Stimulated activated naive CD8-positive, alpha-beta T cell treated with anti-CD3 and anti-CD28 coated beads, Interleukin-15, Interleukin-2, amounts not matched to agents 100 U/mL and 50 U/mL, for 24 hours (primary cell): ENCODE results near the gene SMCO3.
"Not testable (repeated sequence)": the region's sequence is repeated elsewhere in the genome, so short reads cannot be mapped to it uniquely, and the experiment has no call there.

ENCODE experiments used
- ATAC-seq: fragments of 150-1000 bp; cut with Tn5 transposase; one replicate; pipeline ENCODE4 v1.10.0; 2021
- DNase-seq: peaks from one replicate; pipeline ENCODE4 v3.0.0; 2021

Gene SMCO3

DNA sequence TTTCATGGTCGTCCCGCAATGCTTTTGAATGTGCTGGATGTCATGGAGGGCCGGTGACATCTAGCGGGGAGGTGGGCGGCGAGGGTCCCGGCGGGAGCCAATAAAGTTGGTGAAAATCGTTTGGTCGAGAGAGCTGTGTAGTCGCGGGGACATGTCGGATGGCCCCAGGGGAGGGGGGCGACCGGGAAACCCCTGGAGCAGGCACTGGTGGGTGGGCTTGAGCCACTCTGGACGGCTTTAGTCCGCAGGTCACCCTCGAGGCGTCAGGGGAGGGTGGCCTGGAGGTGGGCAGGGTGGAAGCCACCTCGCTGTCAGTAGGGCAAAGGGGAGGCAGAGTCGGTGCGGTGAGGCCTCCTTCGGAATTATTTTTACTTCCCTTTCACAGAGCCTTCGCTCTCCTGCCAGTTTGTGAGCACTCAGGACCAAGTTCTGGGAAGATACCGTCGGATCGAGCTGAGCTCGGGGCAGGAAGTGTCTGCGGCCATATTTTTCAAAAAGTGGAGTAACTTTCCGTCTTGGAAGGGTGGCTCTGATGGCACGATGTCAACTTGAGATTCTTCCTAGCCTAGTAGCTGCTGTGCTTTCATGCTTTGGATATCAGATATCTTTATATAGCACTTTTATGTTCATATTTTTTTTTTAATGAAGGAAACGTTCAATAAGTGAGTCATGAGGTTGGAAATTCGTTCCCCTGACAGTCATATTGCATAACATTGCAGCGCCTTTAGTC lies 38.9 kb downstream of the SMCO3 start:
- DNase-seq = no peak
- ATAC-seq = no peak

DNA sequence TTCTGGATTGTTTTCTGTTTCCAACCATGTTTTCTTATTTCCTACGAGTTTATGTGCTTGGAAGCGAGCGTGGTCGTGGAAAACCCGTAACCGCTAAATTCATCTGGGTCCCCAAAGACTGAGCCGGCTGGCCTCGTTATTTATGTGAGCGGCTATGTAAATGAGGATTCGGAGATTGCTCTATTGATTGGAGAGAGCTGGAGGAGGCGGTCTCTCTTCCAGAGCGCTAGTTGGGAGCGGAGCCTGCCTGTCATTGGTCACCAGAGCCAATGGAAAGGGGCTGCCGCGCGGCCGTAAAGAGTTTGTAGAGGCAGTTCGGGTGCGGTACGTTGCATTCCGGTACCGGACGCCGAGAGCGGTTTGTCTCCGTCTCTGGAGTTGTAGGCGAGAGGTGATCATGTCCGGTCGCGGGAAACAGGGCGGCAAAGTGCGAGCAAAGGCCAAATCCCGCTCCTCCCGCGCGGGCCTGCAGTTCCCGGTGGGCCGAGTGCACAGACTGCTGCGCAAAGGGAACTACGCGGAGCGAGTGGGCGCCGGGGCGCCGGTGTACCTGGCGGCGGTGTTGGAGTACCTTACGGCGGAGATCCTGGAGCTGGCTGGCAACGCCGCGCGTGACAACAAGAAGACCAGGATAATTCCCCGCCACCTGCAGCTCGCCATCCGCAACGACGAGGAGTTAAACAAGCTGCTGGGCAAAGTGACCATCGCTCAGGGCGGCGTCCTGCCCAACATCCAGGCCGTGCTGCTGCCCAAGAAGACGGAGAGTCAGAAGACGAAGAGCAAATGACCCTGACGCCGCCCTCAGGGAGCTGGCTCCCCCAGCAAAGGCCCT lies 39.7 kb downstream of the SMCO3 start:
- DNase-seq (peak; percentile 87), ATAC-seq (peak; percentile 65)

- peak; percentile 2 for ATAC-seq
- DNase-seq = peak; percentile 44
Observed at GRCh38 chr12:14773685-14774073, 40.3 kb downstream of the SMCO3 start.

DNA sequence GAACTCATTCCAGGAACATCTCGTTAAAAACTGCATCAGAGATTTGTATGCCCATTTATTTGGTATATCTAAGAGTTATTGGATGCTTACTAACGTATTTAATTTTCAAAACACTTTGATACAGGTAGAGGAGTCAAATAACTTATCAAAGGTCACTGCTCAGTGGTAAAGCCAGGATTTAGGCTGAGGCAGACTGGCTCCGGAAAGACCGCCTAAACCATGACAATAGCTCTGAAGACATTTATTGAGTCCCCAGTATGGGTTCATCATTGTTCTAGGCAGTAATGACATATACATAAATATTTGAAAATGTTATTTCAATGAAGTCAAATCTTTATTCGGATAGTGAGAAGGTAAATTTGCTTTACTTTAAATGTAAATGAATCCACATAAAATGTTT lies 41.0 kb downstream of the SMCO3 start:
- ATAC-seq = no peak
- no peak for DNase-seq

DNA sequence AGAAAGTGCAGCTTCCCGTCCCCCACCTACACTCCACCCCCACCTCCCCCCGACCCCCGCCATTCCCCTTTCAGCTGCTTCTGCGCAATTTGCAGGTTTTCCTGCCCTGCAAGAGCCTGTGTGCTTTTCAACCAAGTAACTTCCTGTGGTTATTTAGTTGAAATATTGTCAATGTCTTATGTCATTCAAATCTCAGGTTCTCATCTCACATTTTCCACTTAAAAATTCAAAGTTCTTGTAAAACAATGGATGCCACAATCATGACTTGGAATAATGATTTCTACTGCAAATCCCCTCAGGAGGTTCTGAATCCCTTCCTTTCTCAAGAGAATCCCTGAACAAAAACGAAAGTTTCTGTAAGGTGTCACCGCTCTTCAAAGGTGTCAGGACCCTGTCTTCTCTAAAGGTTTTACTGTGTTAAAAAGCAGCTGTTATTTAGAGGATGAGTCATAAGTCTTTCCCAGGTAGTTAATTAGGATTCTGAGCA lies 42.3 kb downstream of the SMCO3 start:
- DNase-seq (peak; percentile 29), ATAC-seq (no peak)

GRCh38 chr12:14770496-14771461 lies 43.2 kb downstream of the SMCO3 start:
- ATAC-seq (peak; percentile 45), DNase-seq (peak; percentile 94)

DNA sequence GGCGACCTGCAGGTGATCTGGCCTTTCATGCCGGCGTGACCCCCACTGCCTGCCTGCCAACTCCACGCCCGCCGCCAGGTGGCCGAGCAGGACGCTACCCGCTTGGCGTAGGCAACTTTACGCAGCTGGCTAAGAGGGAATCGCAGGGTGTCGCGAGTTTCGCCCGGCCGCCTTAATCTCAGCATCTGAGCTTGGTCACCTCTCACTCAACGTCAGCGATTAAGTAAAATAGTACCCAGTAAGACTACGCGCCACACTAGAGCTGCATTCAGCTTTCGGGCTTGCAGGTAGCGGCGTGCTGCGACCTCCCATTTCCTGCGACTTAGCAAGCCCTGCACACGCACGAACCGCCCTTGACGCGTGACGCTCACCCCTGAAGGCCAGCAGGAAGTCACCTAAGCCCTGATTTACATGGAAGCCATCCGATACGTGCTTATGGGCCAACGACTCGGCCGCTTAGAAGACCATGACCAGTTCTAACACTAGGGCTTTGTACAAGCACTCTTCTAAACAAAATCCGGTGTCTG lies 44.0 kb downstream of the SMCO3 start:
- DNase-seq (peak; percentile 91), ATAC-seq (peak; percentile 52)

DNA sequence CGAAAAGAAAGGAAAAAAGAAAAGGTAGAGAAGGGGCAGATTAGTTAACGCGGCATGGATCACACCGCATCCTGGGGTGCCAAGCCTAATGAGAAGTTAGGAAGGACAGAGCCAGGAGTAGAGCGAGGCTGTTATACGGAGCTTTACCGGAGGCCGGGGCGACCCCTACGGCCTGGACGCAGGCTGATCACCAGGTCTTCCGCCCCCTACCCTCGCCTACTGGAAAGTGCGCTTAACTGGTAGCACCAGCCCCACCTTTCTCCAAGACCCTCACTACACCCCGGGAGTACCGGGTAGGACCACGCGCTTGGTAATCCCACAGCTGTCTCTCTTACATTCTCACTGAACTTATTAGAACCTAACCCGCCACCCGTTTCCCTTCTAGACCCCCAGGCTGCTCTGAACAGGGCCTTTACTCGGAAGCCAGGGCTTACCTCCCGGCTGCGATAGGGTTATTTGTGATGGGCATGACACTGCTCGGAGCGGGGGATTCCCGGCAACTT lies 44.5 kb downstream of the SMCO3 start:
- ATAC-seq = peak; percentile 0
- DNase-seq = no peak

DNA sequence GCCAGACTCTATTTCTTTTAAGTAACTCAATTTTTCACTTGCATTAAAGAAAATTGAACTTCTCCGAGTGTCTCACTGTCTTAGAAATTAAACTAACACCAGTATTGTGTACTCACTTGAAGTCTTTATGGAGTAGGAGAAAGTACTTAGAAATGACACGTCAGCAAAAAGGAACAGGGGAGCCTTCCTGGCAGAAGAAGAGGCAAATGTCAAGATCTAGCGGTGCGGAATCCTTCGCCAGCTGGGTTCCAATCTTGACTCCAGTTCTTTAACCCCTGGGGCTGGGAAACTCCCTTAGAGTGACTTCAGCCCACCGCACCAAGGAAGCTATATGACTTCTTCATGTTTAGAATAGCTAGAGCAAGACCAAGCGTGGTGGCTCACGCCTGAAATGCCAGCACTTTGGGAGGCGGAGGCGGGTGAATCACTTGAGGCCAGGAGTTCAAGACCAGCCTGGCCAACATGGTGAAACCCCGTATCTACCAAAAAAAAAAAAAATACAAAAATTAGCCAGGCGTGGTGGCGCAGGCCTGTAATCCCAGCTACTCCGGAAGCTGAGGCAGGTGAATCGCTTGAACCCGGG lies 45.1 kb downstream of the SMCO3 start:
- peak; percentile 9 for ATAC-seq

GRCh38 chr12:14767617-14768016 lies 46.4 kb downstream of the SMCO3 start:
- no peak for DNase-seq
- no peak for ATAC-seq

More for the DNA sequence above, 45.1 kb downstream of the SMCO3 start:
- DNase-seq = peak; percentile 56

GRCh38 chr12:14766649-14767215 lies 47.2 kb downstream of the SMCO3 start:
- DNase-seq (no peak), ATAC-seq (no peak)

GRCh38 chr12:14766020-14766419 lies 48.0 kb downstream of the SMCO3 start:
- not testable (repeated sequence) for DNase-seq

GRCh38 chr12:14765398-14765797 lies 48.6 kb downstream of the SMCO3 start:
- DNase-seq = no peak
- no peak for ATAC-seq

More at GRCh38 chr12:14766020-14766419, 48.0 kb downstream of the SMCO3 start:
- not testable (repeated sequence) for ATAC-seq

- DNase-seq, ATAC-seq: not testable (repeated sequence)
Observed at GRCh38 chr12:14759711-14760280, 54.2 kb downstream of the SMCO3 start.

DNA sequence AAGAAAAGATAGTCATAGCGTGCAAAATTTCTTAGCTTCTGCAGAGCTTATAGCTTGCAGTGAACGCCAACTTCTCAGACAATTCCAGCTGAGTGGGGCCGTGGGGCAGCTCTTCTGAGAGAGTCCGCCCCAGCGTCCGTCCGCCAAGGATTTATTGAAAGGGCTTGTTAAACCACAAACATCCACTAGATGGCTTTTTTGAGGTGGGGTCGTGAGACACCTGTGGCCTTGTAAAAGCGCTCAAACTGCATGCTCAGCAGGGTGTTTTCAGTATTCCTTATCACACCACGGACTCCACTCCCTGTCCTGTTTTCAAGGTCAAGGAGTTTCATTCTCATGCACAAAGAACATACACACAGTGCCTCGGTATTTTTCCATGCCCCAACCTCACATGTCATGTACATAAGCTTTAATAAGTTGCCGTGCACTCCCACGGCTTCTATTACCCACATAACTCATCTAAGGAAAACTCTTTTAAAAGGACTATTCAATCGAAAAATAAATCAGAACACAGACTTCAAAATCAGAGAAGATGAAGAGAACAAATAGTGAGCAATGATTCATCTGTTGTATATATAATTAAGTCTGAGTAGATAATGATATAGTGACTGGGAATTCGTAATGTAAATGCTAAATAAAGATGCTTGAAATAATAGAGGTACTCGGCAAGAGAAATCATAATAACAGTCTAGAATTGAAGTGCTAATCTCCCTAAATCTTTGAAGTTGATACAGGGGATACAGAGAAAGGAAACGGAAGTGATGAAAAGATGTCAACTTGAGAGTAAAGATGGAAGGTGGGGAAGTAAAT lies 57.4 kb downstream of the SMCO3 start:
- DNase-seq (no peak), ATAC-seq (no peak)
